Measurements from ENCODE around the gene CRYBA2.

CRYBA2 gene

DNA sequence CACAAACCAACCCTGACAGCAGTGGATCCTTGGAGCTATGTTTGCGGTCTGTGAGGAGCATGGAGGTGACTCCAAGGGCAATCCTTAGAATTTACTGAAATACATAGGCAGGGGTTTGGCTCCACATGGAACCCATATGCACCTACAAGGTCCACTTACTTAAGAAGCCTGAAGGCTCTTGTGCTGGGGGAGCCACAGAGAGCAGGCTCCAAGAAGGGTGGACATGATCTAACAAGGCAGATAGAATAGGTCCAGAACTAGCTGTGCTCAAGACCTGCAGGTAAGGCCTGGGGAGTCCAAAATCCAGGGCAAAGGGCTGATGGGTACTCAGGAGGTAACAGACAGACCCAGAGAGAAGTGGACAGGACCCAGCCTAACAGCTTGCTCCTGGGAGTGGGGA, 34.9 kb downstream of the CRYBA2 start:
- in situ Hi-C loops (cut with MboI; ENCODE audit: low sequenced_read_pairs): no loop called here

DNA sequence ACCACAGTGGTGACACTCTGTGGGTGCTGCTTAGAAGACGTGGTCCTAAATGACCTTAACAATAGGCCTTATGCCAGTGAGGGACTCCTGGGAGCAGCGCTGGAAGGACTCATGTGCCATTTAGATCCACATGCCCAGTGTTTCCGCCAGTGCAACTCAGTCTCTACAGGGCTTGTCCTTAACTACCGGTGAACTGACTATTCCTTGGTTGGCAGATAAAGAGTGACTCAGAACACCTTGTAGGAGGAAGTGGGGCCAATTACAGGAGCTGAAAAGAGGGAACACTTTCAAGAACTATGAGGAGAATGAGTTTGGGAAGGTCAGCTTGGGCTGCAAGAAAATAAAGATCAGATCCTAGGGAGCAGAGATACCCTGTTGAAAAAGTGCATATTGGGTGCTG, 35.6 kb downstream of the CRYBA2 start:
- in situ Hi-C loops (cut with MboI; ENCODE audit: low sequenced_read_pairs): no loop called here

DNA sequence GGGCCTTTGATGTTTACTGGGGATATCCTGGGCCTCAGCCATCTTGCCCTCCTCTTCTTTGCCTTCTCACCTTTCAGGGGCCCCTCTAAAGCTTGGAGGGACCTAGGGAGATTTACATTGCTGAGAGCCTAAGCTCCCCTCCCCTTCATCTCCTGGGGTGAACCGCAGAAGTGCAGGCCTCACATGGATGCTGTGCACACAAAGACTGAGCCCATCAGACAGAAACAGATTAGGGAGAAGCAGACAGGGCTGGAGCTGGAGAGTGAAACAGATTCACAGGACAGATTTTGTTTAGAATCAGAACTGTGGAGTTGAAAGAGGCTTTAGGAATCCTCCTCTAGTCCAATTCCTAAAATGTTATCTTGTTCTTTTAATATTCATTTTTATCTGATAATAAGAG, 37.2 kb downstream of the CRYBA2 start:
- in situ Hi-C loops (cut with MboI; ENCODE audit: low sequenced_read_pairs): no loop called here

GRCh38 chr2:218954541-218955300, 38.5 kb downstream of the CRYBA2 start:
- in situ Hi-C loops (cut with MboI; ENCODE audit: low sequenced_read_pairs): no loop called here

GRCh38 chr2:218953366-218953954, 39.8 kb downstream of the CRYBA2 start:
- in situ Hi-C loops (cut with MboI; ENCODE audit: low sequenced_read_pairs): no loop called here

- in situ Hi-C loops (cut with MboI; ENCODE audit: low sequenced_read_pairs): no loop called here
Measured at GRCh38 chr2:218952160-218952559, 41.1 kb downstream of the CRYBA2 start.

GRCh38 chr2:218946621-218947020, 46.6 kb downstream of the CRYBA2 start:
- in situ Hi-C loops (cut with MboI; ENCODE audit: low sequenced_read_pairs): no loop called here

- in situ Hi-C loops (cut with MboI; ENCODE audit: low sequenced_read_pairs): no loop called here
Measured at GRCh38 chr2:218944759-218945404, 48.3 kb downstream of the CRYBA2 start.

All from hTERT RPE-1 (cell line).